Epithelial cell of esophagus (primary cell): ENCODE measurements around the gene VDAC1.

Source experiments
- DNase-seq: peaks from one replicate; pipeline ENCODE4 v3.0.0; 2010; ENCODE audit warnings: low read depth
- H3K4me3 ChIP-seq: 2 replicates; pipeline ENCODE4 v1.5.1; 2011; ENCODE audit warnings: mild to moderate bottlenecking, low read length, control low read depth
- TF ChIP-seq, protein P1 (sequence below): IDR thresholded peaks from 2 replicates; pipeline ENCODE4 v1.5.1; 2011; ENCODE audit warnings: low read depth, mild to moderate bottlenecking, low read length, control low read depth, inconsistent platforms; ENCODE audit not compliant: insufficient read depth; ENCODE audit errors: missing control alignments

Gene VDAC1

DNA sequence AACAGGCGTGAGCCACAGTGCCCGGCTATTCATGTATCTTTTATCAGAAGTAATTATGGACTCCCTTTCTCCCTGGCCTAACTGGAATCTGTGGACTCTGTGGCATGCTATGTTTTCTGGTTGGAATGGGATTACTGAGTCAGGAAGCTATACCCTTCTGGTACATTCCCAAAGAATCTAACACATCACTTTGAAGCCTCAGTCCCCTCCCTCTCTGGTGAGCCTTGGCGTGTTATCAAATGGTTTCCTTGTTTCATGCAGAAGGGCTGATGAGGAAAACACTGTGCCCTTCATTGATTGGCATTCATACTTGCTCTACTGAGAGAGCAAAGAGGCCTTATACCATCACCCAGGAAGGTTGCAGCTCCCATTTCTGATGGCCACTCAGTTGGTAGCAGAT, 59.2 kb downstream of the VDAC1 start:
- TF ChIP-seq, protein P1, sequence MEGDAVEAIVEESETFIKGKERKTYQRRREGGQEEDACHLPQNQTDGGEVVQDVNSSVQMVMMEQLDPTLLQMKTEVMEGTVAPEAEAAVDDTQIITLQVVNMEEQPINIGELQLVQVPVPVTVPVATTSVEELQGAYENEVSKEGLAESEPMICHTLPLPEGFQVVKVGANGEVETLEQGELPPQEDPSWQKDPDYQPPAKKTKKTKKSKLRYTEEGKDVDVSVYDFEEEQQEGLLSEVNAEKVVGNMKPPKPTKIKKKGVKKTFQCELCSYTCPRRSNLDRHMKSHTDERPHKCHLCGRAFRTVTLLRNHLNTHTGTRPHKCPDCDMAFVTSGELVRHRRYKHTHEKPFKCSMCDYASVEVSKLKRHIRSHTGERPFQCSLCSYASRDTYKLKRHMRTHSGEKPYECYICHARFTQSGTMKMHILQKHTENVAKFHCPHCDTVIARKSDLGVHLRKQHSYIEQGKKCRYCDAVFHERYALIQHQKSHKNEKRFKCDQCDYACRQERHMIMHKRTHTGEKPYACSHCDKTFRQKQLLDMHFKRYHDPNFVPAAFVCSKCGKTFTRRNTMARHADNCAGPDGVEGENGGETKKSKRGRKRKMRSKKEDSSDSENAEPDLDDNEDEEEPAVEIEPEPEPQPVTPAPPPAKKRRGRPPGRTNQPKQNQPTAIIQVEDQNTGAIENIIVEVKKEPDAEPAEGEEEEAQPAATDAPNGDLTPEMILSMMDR, result no peak
- no peak overlapping the region for H3K4me3 ChIP-seq
- DNase-seq, result no peak

DNA sequence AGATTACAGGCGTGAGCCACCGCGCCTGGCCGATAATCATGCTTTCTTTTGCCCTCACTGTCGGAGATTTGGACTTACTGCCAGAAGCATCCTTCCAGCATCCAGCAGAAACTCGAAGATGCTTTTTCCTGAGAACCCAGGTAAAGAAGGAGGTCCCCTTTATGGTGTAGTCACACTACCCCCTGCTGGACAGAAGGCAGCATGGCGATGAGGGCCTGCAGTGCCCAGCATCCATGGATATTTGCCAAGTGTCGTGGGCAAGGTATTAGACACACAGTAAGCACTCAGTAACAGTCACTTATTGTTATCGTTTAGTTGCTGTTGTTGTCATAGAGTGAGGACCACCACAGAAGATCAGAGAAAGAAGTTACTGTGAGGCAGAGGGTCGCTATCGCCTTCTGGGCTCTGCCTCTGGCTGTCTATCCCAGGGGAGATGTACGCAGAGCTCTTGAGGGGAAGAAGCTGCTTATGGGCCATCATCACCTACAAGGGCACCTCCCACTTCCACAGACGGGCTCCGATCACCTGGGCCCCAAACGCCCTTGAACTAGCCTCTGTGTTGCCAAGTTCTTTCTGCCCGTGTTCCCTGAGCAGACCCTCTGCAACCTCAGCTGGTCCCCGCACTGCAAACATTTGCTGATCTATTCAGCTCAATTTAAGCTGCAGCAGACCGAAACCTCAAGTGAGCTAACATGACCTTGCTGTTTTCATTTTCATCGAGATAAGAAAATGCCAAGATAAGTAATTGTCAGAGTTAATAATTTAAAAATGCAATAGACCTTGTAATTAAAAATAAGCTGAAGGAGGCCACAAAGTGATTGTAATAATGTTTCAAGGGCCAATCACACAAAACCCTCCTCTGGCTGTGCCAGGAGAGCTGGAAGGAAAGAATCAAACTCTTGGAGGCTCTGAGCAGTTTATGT, 60.3 kb downstream of the VDAC1 start:
- TF ChIP-seq, protein P1, result peak; percentile 57
- H3K4me3 ChIP-seq, result no peak overlapping the region
- peak; percentile 63 for DNase-seq

DNA sequence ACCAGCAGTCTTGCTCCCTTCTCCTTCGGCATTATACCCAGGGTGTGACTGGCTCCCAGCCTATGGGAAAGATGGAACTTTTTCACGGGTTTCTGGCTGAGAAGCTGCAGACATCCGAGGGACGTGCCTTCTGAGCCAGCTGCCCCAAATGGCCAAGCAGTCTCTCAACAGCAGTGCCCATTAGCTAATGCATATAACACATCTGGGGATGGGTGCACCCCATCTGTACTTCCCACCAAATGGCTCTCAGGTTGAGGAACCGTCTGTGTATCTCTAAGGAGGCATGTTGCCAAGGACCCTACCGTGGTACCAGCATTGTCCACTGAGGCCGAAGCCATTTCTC, 61.3 kb downstream of the VDAC1 start:
- TF ChIP-seq, protein P1, result no peak
- no peak for DNase-seq
- H3K4me3 ChIP-seq, result no peak overlapping the region

DNA sequence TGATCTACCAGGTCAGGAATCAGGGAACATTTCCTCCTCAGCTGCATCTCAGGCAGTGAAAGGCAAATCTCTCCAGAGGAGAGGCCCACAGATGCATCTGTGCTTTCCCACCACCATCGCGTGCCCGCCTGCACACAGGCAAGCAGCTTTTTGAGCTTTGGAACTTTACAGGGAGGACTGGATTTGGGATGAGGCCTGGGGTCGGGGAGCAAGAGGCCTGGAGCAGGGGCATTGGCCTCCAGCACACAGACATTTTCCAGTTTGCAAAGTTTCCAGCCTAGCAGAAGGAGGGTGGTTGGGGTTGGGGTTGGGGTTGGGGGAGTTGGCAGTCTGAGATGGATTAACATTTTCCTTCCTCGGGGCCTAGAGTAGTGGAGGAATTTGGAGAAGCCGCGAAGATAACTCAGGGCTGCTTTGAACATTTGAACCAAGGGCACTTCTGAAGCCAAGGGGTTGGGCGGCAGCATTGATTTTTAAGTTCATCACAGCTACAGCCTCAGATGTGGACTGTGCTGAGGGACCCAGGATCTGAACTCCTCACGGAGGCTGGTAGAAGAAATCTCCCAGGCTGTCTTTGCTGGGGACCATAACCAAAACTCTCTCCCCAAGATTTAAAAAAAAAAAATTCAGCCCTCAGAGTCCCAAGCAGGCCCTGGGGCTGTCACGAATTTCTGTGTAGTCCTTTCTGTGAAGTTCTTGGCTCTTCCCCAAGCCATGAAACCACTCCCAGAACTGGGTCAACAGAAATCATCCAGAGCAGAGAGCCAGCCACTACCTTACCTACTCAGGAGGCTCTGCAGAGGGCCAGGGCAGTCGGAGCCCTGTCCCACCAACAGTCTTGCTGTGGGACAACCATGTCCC, 61.9 kb downstream of the VDAC1 start:
- TF ChIP-seq, protein P1, result no peak
- no peak overlapping the region for H3K4me3 ChIP-seq
- no peak for DNase-seq

DNA sequence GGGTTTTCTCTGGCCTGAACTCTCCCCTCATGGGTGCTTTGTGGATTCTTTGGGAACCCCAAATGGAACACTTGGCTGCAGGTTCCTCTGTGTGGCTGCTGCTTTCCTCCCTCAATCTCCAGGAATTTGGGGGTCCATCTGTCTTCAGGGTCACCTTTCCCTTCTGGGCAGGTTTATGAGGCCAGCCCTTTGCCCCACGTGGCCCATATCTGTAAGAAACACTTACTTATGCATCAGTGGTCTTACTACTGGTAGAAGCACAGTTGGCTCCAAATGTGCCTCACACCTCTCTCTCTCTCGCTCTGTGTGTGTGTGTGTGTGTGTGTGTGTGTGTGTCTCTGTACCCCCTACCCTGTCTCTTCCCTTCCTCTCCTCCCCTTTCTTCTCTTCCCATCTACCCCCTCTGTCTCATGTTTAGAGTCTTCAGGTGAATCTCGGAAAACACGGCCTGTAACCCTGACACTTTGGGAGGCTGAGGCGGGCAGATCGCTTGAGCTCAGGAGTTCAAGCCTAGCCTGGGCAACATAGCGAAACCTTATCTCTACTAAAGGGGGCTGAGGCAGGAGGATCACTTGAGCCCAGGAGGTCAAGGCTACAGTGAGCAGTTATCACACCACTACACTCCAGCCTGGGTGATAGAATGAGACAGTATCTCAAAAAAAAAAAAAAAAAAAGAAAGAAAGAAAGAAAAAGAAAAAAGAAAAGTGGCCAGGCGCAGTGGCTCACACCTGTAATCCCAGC, 63.1 kb downstream of the VDAC1 start:
- DNase-seq, result no peak
- TF ChIP-seq, protein P1, result no peak

DNA sequence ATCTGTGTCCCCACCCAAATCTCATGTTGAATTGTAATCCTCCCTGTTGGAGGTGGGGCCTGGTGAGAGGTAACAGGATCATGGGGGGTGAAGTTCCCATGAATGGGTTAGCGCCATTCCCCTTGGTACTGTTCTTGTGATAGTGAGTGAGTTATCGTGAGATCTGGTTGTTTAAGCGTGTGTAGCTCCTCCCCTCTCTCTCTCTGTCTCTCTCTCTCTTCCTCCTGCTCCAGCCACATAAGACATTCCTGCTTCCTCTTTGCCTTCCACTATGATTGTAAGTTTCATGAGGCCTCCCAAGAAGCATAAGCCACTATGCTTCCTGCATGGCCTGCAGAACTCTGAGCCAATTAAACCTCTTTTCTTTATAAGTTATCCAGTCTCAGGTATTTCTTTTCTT, 65.1 kb downstream of the VDAC1 start:
- DNase-seq, result no peak
- no peak overlapping the region for H3K4me3 ChIP-seq
- TF ChIP-seq, protein P1, result no peak

More for the DNA sequence above, 63.1 kb downstream of the VDAC1 start:
- no peak overlapping the region for H3K4me3 ChIP-seq
